GM19372 (cell line): ENCODE results near the gene KAZN.

Experiments
- ATAC-seq: cut with Tn5 transposase; IDR thresholded peaks from one replicate; pipeline ENCODE4 v1.9.1; 2021; ENCODE audit warnings: mild to moderate bottlenecking, low read depth, moderate library complexity; ENCODE audit not compliant: unreplicated experiment

The KAZN gene

DNA sequence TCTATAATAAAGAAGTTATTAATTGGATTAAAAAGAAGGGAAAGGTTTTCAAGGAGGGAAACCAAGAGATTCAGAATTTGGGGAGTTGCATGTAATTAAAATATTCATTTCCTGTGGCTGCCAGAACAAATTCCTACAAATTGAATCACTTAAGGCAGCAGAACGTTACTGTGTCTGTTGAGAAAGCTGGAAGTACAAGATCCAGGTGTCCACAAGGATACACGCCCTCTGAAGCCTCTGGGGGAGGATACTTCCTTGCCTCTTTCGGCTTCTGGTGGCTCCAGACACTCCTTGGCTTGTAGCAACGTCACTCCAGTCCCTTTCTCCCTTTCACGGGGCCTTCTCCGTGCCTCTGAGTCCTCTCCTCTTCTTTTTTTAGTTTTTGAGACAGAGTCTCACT lies 67.9 kb downstream of the KAZN start:
- no peak for ATAC-seq

- ATAC-seq: no peak
These were observed 68.6 kb downstream of the KAZN start for GRCh38 chr1:14666962-14667650.

DNA sequence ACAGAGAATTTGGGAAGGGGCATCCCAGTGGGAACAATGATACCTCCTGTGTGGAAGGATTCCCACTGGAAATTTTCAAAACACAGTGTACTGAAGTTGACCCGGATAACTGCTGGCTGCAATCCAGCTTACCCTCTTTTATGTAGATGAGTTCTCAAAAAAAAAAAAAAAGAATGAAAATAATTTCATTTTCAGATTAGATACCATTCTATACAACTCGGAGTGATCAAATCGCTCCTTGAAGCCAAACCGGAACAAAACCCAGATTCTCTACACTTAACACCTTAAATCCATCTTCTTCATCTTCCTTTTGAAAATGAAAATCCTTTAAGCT lies 69.1 kb downstream of the KAZN start:
- ATAC-seq: no peak

- ATAC-seq: no peak
These were observed 70.1 kb downstream of the KAZN start for GRCh38 chr1:14668538-14668937.

DNA sequence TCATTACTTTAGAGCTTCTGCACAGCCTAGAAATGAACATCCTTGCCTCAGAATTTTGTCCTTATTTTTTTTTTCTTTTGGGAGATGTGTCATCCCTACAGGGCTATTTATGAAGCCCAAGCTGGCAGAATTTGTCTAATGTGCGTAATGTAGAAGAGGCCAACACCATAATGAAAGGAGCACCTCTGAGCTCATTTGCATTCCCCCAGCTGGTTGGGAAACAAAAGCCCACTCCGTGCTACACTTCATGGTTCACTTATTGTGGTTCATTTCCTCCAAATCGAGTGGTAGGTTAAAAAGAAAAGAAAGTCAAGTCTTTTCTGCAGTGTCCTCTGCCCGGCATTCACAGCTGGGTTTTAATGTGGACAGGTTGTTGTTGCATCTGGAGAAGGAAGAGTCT lies 73.5 kb downstream of the KAZN start:
- no peak for ATAC-seq

GRCh38 chr1:14674030-14674429 lies 75.5 kb downstream of the KAZN start:
- no peak for ATAC-seq

DNA sequence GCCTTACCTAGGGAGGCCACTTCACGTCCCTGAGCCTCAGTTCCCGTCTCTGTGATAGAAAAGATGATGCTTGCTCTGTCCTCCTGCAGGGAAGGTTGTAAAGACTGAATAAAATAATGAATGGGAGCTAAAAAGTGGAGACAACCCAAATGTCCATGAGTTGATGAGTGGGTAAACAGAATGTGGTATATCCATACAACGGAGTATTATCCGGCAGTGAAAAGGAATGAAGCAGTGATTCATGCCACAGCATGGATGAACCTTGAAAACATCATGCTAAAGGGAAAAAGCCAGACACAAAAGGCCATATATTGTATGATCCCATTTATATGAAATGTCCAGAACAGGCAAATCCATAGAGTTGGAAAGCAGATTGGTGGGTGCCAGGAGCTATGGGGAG lies 77.9 kb downstream of the KAZN start:
- no peak for ATAC-seq

DNA sequence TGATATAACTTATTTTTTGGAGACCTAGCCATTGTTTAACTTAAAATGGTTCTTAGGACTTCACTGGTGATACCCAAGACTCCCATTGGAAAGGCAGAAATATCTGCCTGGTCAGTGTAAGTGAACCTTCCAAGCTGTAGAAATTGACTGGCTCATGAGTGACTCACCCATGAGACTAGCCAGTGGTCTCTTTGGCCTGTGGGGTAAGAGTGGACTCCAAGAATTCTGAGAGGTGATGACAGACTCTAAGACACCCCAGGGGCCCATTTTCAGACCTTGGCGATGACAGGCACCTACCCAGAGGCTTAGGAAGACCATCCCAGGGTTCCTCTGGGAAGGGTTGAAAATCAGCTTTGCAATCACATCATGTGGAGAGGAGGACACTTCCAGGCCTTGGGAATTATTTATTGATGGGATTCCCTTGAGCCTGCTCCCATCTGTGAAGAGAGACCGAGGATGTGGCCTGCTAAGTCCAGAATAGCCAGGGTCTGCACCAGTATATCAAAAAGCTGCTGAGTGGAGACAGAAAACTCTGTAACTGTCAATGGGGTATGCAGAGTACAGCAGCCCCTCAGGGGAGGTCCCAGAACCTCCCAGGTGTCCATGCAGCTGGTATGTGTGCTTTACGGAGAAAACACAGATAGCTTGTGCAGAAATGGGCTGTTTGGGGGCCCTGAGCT lies 78.9 kb downstream of the KAZN start:
- no peak for ATAC-seq

DNA sequence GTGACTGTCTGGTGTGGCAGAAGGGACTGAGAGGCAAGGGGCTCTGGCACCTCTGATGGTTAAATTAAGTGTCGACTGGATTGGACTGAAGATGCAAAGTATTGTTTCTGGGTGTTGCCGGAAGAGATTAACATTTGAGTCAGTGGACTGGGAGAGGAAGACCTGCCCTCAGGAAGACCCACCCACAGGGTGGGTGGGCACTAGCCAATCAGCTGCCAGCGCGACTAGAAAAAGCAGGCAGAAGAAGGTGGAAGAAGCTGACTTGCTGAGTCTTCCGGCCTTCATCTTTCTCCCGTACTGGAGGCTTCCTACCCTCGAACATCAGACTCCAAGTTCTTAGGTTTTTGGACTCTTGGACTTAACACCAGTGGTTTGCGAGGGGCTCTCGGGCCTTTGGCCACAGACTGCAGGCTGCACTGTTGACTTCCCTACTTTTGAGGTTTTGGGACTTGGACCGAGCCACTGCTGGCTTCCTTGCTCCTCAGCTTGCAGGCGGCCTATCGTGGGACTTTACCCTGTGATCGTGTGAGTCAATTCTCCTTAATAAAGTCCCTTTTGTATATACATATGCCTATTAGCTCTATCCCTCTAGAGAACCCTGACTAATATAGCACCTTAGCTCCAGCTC lies 79.6 kb downstream of the KAZN start:
- ATAC-seq: no peak

DNA sequence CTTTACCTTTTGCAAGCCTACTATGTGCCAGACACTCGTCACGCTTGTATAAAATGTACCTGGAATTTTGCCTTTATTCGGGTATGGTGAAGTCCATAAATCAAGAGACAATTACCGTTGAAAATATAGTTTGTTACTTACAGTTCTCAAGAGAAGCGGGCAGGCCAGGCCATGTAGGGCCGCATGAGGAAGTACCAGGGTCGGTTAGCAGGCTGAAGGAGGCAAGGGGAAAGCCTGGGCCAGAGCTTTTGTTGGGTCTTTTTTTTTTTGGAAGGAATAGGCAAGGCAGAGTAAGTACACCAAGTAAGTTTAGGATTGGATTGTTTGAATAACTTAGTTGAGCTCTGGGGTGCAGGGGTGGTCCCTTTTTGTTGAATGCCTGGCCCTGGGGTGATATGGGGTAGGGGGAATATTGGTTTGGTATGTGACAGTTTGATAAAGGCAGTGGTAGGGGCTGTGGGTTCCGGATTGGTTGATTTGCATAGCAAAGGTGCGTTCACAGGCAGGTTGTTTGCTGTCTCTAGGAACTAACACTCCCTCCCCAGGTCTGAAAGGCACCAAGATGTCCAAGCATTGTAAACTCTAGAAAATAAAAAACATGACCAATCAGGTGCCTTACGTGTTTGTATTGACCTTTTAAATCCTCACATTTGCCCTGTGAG lies 80.7 kb downstream of the KAZN start:
- no peak for ATAC-seq

GRCh38 chr1:14681182-14681581 lies 82.7 kb downstream of the KAZN start:
- ATAC-seq: no peak

DNA sequence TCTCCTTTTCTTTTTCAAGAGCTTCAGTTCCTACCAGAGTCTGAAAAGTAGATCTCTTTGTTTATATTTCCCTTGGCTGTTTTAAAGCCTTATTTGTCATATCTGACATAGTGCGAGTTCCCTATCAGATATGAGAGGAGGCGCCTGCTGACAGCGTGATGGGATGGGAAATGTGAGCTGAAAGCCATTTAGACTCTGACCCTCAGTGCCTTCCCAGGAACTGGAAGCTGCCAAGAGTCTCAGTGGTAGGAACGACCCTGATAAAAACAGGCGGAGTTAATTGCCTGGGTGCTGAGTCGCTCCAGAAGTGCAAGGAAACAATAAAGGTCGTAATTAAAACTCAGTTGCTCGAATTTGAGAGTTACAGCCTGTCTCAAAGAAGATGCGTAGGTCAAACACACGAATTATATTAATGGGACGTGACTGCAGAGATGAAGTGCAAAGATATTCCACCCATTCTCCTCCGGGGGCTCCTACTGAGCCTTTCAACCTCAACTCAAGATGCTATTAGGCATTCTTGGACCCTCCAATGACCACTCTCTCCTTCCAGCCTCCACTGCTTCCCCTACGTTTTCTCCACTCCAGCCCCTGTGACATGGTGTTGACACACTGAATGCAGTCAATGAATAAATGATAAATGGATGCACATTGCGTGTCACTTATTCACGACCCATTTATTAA lies 84.6 kb downstream of the KAZN start:
- ATAC-seq: no peak

- no peak for ATAC-seq
These were observed 86.6 kb downstream of the KAZN start for GRCh38 chr1:14685078-14685477.

DNA sequence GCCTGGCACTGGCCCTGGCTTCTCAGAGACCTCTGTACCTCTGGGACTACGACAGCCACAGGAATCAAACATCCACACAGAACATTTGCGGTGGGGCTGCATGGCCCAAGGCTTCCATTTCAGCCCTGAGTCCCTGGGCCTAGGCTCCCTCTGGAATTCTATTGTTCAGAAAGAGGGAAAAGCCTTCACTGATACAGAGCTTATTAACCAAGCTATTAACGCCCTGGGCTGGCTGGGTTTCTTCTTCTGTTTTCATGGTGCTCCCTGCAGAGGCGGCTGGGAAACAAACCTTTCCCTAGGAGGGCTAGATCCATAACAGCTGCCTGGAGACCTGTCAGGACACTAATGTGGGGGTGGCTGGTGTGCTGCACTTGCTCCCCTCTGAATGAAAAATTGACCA lies 88.2 kb downstream of the KAZN start:
- no peak for ATAC-seq

GRCh38 chr1:14687147-14687546 lies 88.7 kb downstream of the KAZN start:
- ATAC-seq: no peak

DNA sequence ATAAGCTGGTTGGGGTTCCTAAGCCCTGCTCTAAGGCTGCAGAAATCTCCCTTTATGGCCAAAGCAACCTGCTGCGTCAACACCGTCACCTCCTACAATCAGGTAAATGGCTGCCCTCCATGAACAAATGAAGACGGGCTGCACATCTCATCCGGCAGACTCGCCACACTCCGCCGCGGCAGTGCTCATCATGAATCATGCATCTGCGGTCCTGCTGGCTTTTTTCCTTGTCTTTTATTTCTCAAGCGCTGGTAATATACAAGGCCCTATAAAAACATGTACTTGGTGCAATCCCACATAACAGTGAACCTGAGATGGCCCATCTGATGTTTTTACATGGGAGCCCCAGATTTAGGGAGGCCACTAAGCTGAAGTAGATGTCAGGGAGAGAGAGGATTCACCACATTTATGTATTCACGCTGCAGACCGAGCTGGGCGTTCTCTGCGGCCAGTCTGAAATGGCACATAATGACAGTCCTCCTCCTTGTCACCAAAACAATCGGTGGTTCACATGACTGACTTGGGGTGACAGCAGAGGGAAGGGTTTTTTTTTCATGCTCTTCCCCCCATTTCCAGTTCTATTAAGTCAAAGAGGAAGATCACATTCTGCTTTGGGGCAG lies 91.6 kb downstream of the KAZN start:
- no peak for ATAC-seq

DNA sequence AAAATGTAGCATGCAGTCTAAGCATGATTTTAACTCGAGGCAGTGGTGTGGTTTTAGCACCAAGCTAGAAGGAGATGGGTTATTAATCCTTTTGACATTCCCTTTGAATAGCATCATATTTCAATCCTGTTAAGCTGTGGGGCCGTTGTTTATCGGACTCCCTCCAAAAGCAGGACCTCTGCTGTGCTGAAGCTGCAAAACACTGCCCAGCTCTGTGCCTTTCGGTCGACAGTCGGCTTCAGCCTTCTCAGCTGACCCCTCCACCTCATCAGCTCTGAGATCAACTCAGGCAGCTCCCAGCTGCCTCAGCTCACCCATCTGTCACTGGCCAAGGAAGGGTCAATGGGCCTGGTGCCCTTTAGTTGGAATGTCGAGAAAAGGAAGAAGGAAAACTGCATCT lies 95.5 kb downstream of the KAZN start:
- ATAC-seq: no peak

- no peak for ATAC-seq
These were observed 96.1 kb downstream of the KAZN start for GRCh38 chr1:14694589-14694988.

- no peak for ATAC-seq
These were observed 98.3 kb downstream of the KAZN start for GRCh38 chr1:14696761-14697160.

- no peak for ATAC-seq
These were observed 98.9 kb downstream of the KAZN start for GRCh38 chr1:14697353-14697752.

DNA sequence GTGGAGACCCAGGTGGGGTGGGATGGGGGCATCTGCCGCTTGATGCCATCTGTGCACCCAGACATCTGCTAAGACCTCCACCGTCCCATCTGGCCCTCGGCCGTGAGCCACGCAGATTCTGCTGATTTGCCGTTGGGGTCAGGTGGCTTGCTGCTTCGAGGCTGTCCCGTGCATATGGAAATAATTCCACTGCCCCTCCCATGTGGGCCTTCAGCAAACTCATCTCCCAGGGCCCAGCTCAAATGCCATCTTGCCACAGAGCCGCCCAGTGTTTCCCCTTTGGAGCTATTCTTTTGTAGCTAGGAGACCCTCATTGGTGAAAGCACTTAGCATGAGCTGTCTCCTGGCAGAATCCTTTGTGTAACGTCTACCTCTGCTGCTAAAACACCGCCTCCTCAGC lies 99.8 kb downstream of the KAZN start:
- no peak for ATAC-seq
